NCI-H2227 (cell line): ENCODE results near the gene SLX1A.
"Not testable (repeated sequence)": the region's sequence is repeated elsewhere in the genome, so short reads cannot be mapped to it uniquely, and the experiment has no call there.

Experiments
- DNase-seq: peaks from one replicate; lab custom pipeline; 2025; ENCODE audit not compliant: unreplicated experiment; lab: John Stamatoyannopoulos, UW

The SLX1A gene

DNA sequence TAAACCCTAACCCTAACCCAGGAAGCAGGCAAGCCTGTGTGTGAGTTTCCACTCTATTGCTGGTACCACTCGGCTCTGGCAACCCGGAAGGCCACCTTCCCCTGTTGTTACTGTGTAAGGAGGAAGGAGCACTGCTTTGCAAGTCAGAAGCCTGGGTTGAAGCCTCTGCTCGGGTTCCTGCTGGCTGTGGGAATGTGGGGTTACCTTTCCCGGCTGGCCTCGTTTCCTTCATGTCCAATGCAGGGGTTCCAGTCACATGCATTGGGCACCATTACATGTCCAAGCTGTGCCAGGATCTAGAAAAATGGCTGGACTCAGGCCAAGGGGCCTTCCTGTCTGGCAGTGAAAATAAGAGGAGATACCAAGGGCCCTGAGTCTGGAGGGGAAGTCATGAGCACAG is 23.4 kb downstream of the SLX1A start:
- DNase-seq: not testable (repeated sequence)
